ENCODE data around the gene ANO1.
A peak's percentile ranks its signal among the peaks of the same experiment; 100 is the strongest.

ANO1 gene

GRCh38 chr11:70128435-70128906, 50.4 kb downstream of the ANO1 start:
- TF ChIP-seq, protein P1, sequence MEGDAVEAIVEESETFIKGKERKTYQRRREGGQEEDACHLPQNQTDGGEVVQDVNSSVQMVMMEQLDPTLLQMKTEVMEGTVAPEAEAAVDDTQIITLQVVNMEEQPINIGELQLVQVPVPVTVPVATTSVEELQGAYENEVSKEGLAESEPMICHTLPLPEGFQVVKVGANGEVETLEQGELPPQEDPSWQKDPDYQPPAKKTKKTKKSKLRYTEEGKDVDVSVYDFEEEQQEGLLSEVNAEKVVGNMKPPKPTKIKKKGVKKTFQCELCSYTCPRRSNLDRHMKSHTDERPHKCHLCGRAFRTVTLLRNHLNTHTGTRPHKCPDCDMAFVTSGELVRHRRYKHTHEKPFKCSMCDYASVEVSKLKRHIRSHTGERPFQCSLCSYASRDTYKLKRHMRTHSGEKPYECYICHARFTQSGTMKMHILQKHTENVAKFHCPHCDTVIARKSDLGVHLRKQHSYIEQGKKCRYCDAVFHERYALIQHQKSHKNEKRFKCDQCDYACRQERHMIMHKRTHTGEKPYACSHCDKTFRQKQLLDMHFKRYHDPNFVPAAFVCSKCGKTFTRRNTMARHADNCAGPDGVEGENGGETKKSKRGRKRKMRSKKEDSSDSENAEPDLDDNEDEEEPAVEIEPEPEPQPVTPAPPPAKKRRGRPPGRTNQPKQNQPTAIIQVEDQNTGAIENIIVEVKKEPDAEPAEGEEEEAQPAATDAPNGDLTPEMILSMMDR (conservative IDR thresholded peaks at IDR 0.05) = no peak
- no peak for TF ChIP-seq ZFX (IDR thresholded peaks at IDR 0.05)
- H3K27ac ChIP-seq = 0 out of 2 replicates have a peak overlapping the region, but pooled peaks have one; percentile 16

GRCh38 chr11:70129051-70129592, 51.0 kb downstream of the ANO1 start:
- H3K27ac ChIP-seq = no peak overlapping the region
- TF ChIP-seq ZFX (IDR thresholded peaks at IDR 0.05) = no peak
- TF ChIP-seq, protein P1 (conservative IDR thresholded peaks at IDR 0.05) = no peak

DNA sequence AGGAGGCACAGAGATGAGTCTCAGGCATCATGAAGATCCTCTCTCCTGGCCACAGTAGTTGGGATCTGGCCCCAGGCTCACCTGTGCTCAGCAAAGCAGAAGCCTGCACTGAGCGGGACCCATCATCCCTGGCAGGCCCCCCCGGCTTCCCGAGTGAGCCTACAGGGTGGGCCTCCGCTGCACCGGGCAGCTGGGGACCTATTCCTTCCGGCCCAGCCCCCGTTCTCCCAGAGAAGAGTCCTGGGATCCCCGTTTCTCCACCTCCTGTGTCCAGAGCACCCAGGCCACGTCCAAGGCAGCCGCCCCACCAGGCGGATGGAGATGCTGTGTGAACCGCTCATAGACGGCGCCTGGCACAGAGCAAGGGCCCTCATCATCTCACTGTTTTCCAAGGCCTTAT, 52.5 kb downstream of the ANO1 start:
- no peak overlapping the region for H3K27ac ChIP-seq

DNA sequence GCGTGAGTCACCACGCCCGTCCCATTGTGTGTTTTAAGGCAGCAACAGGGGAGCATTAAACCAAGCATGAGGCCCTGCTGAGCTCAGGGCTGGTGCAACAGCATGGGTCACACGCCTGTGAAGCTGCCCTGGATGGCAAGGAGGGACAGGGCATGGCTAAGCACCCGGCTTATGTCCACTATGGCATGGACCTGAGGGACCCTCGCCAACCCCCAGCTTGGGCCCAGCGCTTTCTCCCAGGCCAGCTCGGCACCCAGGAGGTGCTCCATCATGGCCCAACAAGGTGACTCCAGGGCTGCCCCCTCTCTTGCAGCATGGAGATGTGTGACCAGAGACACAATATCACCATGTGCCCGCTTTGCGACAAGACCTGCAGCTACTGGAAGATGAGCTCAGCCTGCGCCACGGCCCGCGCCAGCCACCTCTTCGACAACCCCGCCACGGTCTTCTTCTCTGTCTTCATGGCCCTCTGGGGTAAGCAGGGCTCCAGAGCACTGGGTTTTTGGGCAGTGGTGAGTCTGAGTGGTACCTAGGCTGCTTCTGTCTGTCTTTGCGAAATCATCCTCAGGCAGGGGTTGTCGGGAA, 53.6 kb downstream of the ANO1 start:
- no peak overlapping the region for H3K27ac ChIP-seq
- TF ChIP-seq, protein P1 (conservative IDR thresholded peaks at IDR 0.05) = no peak
- TF ChIP-seq ZFX (IDR thresholded peaks at IDR 0.05) = no peak

More for the DNA sequence above, 52.5 kb downstream of the ANO1 start:
- TF ChIP-seq, protein P1 (conservative IDR thresholded peaks at IDR 0.05) = no peak
- TF ChIP-seq ZFX (IDR thresholded peaks at IDR 0.05) = no peak

- H3K27ac ChIP-seq = no peak overlapping the region
These were observed 54.5 kb downstream of the ANO1 start for GRCh38 chr11:70132641-70133040.

GRCh38 chr11:70133771-70134335, 55.7 kb downstream of the ANO1 start:
- no peak overlapping the region for H3K27ac ChIP-seq
- TF ChIP-seq, protein P1 (conservative IDR thresholded peaks at IDR 0.05) = no peak
- TF ChIP-seq ZFX (IDR thresholded peaks at IDR 0.05) = no peak

More at GRCh38 chr11:70132641-70133040, 54.5 kb downstream of the ANO1 start:
- no peak for TF ChIP-seq ZFX (IDR thresholded peaks at IDR 0.05)
- TF ChIP-seq, protein P1 (conservative IDR thresholded peaks at IDR 0.05) = no peak

DNA sequence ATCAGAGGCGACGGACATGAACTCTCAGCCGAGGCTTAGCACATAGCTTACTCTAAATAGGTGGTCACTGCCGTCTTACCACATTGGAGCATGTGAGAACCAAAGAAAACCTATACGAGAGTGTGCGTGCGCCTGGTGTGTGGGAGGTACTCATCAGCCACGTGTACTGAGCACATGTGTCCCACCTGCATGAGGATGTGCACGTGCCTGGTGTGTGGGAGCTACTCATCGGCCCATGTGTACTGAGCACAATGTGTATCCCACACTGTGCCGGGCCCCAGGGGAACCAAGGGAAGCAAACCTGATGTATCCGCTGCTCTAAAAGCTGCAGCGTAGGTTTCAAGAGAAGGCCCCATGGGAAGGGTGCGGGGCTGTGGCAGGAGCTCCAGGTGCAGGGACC, 56.4 kb downstream of the ANO1 start:
- TF ChIP-seq ZFX (IDR thresholded peaks at IDR 0.05) = no peak
- TF ChIP-seq, protein P1 (conservative IDR thresholded peaks at IDR 0.05) = no peak
- no peak overlapping the region for H3K27ac ChIP-seq
